Neural crest cell (in vitro differentiated cells): ENCODE results near the gene IPCEF1. TPM values are rescaled to one million over a fixed set of nuclear protein-coding genes. Genes with fewer than 3 reads are reported as not detected.

Experiments used
- DNase-seq: peaks from one replicate; pipeline ENCODE4 v3.0.0; 2021; ENCODE audit warnings: low read depth, mixed read lengths, low spot score
- H3K27ac Mint-ChIP-seq: one replicate; pipeline ENCODE4 v1.8.0; 2021; ENCODE audit warnings: mild to moderate bottlenecking, mixed read lengths; ENCODE audit not compliant: unreplicated experiment
- H3K27me3 Mint-ChIP-seq: 2 replicates; pipeline ENCODE4 v1.8.0; 2021; ENCODE audit warnings: low read depth, mild to moderate bottlenecking, mixed read lengths
- H3K36me3 Mint-ChIP-seq: 2 replicates; pipeline ENCODE4 v1.8.0; 2021; ENCODE audit warnings: low read depth, mild to moderate bottlenecking, mixed read lengths
- H3K4me1 Mint-ChIP-seq: 2 replicates; pipeline ENCODE4 v1.8.0; 2021; ENCODE audit warnings: mixed read lengths
- H3K4me3 Mint-ChIP-seq: one replicate; pipeline ENCODE4 v1.8.0; 2021; ENCODE audit warnings: mild to moderate bottlenecking, mixed read lengths
- H3K9me3 Mint-ChIP-seq: 2 replicates; pipeline ENCODE4 v1.8.0; 2021; ENCODE audit warnings: mixed read lengths
- total RNA-seq: library from RNA; stranded (reverse); gene quantifications from 2 replicates; pipeline ENCODE4 v1.2.1, GENCODE V29; 2021
- TF ChIP-seq, protein P1 (sequence below): fragments of 200-600 bp; sonication (generic); conservative IDR thresholded peaks from 2 replicates; pipeline ENCODE4 v1.5.0; 2021; ENCODE audit warnings: antibody characterized with exemption, mild to moderate bottlenecking

Gene IPCEF1
- total RNA-seq, 1 donor from 2014 or later, result 0.28 TPM

DNA sequence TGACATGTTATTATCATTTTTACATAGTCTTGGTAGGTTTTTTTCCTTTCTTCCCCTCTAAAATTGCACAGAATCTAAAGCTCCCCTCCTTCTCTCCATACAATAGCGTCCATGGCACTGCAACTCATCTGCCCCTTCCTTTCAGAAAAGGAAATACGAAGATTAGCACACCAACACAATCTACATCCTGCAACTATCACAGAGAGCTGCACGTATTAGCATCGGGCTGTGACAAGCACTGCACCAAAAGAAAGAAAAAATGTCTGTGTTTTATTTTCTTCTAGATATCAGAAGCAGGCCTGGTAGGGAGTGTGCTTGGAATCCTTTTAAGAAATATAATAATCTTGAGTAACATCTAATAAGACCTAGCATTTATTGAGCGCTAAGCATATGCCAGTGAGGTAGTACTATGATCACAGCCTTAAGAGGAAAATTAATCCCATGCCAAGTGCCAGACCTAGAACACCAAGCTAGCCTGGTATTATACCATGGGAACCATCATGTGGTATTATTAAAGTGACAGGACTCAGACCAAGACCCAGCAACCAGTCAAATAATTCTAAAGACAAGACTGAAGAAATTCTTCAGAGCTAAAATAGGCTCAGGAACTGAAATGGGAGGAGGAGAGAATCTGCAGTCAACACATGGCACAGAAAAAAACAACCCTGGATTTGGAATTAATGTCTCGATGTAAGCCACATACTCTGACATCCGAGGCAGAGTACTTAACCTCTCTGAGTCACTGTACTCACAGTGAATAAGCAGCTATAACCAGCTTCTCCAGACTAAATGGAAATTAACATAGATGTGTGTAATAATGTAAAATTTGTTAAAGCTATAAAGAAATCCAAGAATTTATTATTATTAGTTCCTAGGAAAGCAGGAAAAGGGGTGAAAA lies 124.3 kb downstream of the IPCEF1 start:
- DNase-seq, result no peak
- Mint-ChIP-seq H3K27ac (no peak overlapping the region), H3K36me3 (no peaks in the 10 kb centered on the region), H3K4me1 (peaks cover 11% of the 10 kb centered on the region), H3K4me3 (no peak overlapping the region), H3K27me3 (no peaks in the 10 kb centered on the region), H3K9me3 (no peaks in the 10 kb centered on the region)
- TF ChIP-seq, protein P1, sequence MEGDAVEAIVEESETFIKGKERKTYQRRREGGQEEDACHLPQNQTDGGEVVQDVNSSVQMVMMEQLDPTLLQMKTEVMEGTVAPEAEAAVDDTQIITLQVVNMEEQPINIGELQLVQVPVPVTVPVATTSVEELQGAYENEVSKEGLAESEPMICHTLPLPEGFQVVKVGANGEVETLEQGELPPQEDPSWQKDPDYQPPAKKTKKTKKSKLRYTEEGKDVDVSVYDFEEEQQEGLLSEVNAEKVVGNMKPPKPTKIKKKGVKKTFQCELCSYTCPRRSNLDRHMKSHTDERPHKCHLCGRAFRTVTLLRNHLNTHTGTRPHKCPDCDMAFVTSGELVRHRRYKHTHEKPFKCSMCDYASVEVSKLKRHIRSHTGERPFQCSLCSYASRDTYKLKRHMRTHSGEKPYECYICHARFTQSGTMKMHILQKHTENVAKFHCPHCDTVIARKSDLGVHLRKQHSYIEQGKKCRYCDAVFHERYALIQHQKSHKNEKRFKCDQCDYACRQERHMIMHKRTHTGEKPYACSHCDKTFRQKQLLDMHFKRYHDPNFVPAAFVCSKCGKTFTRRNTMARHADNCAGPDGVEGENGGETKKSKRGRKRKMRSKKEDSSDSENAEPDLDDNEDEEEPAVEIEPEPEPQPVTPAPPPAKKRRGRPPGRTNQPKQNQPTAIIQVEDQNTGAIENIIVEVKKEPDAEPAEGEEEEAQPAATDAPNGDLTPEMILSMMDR, result no peak

GRCh38 chr6:154230910-154231595 lies 125.5 kb downstream of the IPCEF1 start:
- Mint-ChIP-seq H3K27ac (no peak overlapping the region), H3K4me1 (peaks cover 15% of the 10 kb centered on the region), H3K4me3 (no peak overlapping the region), H3K27me3 (no peaks in the 10 kb centered on the region), H3K36me3 (no peaks in the 10 kb centered on the region), H3K9me3 (peaks cover 3% of the 10 kb centered on the region)
- no peak for DNase-seq
- TF ChIP-seq, protein P1, result no peak

DNA sequence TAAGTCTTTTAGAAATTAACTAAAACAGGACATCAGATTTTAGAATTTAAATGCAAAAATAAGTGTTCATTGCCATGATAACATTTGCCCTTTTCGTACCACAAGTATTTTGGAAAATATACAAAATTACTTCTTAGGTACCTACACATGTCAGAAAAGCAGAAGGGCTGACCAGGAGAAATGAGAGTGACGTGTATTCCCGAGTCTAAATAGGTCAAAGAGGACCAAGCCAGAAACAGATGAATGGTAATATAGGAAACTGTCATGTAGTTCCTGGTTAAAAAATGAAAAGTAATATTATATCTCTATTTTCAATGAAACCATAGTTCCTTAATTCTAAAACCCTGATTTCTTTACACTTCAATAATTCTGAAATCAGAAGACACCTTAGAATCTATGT lies 126.2 kb downstream of the IPCEF1 start:
- Mint-ChIP-seq H3K9me3 (peaks cover 3% of the 10 kb centered on the region), H3K4me1 (peaks cover 15% of the 10 kb centered on the region)
- TF ChIP-seq, protein P1, result no peak

GRCh38 chr6:154229786-154230185 lies 126.8 kb downstream of the IPCEF1 start:
- TF ChIP-seq, protein P1, result no peak
- H3K9me3 Mint-ChIP-seq, result peaks cover 3% of the 10 kb centered on the region
- H3K36me3 Mint-ChIP-seq, result no peaks in the 10 kb centered on the region
- H3K4me1 Mint-ChIP-seq, result peaks cover 15% of the 10 kb centered on the region
- no peak overlapping the region for H3K4me3 Mint-ChIP-seq
- no peak for DNase-seq
- no peaks in the 10 kb centered on the region for H3K27me3 Mint-ChIP-seq
- no peak overlapping the region for H3K27ac Mint-ChIP-seq

More for the DNA sequence above, 126.2 kb downstream of the IPCEF1 start:
- no peak for DNase-seq
- Mint-ChIP-seq H3K27me3 (no peaks in the 10 kb centered on the region), H3K27ac (no peak overlapping the region), H3K36me3 (no peaks in the 10 kb centered on the region), H3K4me3 (no peak overlapping the region)

GRCh38 chr6:154228521-154228905 lies 128.1 kb downstream of the IPCEF1 start:
- no peak overlapping the region for H3K4me3 Mint-ChIP-seq
- no peaks in the 10 kb centered on the region for H3K36me3 Mint-ChIP-seq
- TF ChIP-seq, protein P1, result no peak
- H3K9me3 Mint-ChIP-seq, result peaks cover 3% of the 10 kb centered on the region
- H3K27ac Mint-ChIP-seq, result no peak overlapping the region
- peaks cover 15% of the 10 kb centered on the region for H3K4me1 Mint-ChIP-seq
- DNase-seq, result no peak
- no peaks in the 10 kb centered on the region for H3K27me3 Mint-ChIP-seq
